ENCODE results near the gene C19orf44. TPM values are rescaled to one million over a fixed set of nuclear protein-coding genes. Genes with fewer than 3 reads are reported as not detected.

The C19orf44 gene
- total RNA-seq, 1 donor from 2014 or later, result 7.4 TPM

GRCh38 chr19:16569609-16570320, 73.6 kb downstream of the C19orf44 start:
- peaks cover 0 to 28% of the 10 kb centered on the region in 2 donors for H3K36me3 ChIP-seq
- no peaks in the 10 kb centered on the region for H3K27me3 ChIP-seq
- H3K4me3 ChIP-seq, result no peak overlapping the region
- no peak overlapping the region for H3K27ac ChIP-seq
- TF ChIP-seq CTCF (IDR thresholded peaks at IDR 0.05), result no peak
- intact Hi-C loops (cut with DNase I), result loop anchor here (5.0 kb wide), 1 partner anchor 88 kb away; no protein-coding TSS in a partner anchor
- H3K9me3 ChIP-seq, result no peaks in the 10 kb centered on the region
- H3K4me1 ChIP-seq, result peaks cover 44% of the 10 kb centered on the region
- DNase-seq (ENCODE audit: extremely low spot score in 2 of 2), result no peak

Small RNA genes within 50 kb of the gene (small RNA-seq; reads per million reads assigned to genes)
- gene RN7SL146P, result not detected

Other genes starting within 250 kb of the C19orf44 start
- 252 TPM for gene KLF2, start 171.6 kb upstream of the C19orf44 start, total RNA-seq
- 34.6 TPM for gene EPS15L1, start 24.4 kb upstream of the C19orf44 start, total RNA-seq
- gene CALR3, start 227 bp upstream of the C19orf44 start, total RNA-seq, result not detected
- 17.2 TPM for gene CHERP, start 46.0 kb downstream of the C19orf44 start, total RNA-seq
- gene SLC35E1, start 76.0 kb downstream of the C19orf44 start, total RNA-seq, result 21.6 TPM
- 11.3 TPM for gene MED26, start 131.8 kb downstream of the C19orf44 start, total RNA-seq
- gene SMIM7, start 163.8 kb downstream of the C19orf44 start, total RNA-seq, result 75.1 TPM
- gene TMEM38A, start 164.7 kb downstream of the C19orf44 start, total RNA-seq, result 4.7 TPM
- gene NWD1, start 223.5 kb downstream of the C19orf44 start, total RNA-seq, result 0.98 TPM

Measured in vagina (tissue), 2 donors.